ENCODE results near the gene ATG13. TPM values are rescaled to one million over a fixed set of nuclear protein-coding genes. Genes with fewer than 3 reads are reported as not detected.

The ATG13 gene
- total and polyA plus RNA-seq, 9 donors, result 37.2 to 119 (median 54.5) TPM

DNA sequence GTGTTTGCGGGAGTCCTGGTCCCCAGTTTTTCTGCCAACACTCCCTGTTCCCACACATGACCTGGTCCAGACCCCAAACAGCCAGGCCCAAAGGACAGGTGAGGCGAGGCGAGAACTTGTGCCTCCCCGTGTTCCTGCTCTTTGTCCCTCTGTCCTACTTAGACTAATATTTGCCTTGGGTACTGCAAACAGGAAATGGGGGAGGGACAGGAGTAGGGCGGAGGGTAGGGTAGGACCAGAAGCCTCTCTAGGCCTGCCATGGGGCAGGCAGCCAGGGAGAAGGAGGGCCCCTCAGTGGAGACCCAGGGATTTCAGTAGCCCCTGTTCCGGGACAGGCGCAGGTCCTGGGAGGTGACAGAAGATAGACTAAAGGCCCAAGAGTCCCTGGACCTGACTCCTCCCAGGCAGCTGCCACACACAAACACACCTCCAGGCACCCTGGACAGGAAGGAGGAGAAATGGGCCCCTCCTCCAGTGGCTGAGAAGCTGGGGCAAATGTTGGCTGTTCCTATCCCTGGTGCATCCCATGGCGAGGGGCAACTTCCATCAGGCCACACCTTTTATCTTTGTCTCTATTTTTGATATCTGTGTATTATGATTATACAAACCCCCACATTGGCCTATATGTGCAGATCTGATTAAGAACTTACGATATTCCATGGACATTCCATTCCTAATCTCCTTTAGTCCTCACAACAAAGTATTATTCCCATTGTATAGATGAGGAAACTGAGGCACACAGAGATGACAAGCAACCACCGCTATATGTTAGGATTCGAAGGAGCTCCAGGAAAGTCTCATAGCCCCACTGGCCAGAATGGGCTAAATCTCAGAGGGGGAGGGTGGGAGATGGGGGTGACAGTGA, 101.0 kb downstream of the ATG13 start:
- H3K9me3 ChIP-seq, result no peaks in the 10 kb centered on the region
- 83 to 88% (median 86%) methylated on average over 11 of the region's 11 CpGs for WGBS, 3 donors
- intact Hi-C loops (cut with DNase I), result no loop called here
- no peaks in the 10 kb centered on the region for H3K27me3 ChIP-seq
- DNase-seq, result no peak
- H3K4me1 ChIP-seq (ENCODE audit: insufficient read depth), result peaks cover 1% of the 10 kb centered on the region
- H3K4me3 ChIP-seq, result no peak overlapping the region
- no peak overlapping the region for H3K27ac ChIP-seq
- H3K36me3 ChIP-seq, result no peaks in the 10 kb centered on the region
- TF ChIP-seq EP300 (IDR thresholded peaks at IDR 0.05) (no peak), POLR2A (IDR thresholded peaks at IDR 0.05) (no peak), CTCF (IDR thresholded peaks at IDR 0.05) (no peak)

DNA sequence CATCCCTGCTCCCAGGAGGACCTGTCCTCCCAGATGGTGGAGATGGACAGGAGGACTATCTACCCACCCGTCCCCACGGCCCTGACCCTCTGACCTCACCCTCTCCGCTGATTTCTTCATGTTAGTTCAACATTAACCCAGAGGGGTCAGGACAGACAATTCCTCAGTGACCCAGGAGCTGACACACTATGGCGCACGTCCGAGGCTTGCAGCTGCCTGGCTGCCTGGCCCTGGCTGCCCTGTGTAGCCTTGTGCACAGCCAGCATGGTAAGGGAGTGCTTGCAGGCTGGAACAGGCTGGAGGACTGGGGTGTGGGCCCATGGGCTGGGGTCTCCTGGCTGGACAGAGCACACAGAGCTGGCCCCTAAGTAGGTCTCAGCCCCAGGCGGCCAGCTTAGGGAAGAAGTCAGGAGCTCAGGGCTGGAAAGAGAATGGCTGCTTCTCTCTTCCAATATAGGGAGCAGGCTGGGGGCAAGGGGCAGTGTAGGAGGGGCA, 101.7 kb downstream of the ATG13 start, which contains the start of gene F2:
Gene F2 (plus strand): TSS at position 166 of the 495 bp plus-strand sequence. CDS start 23 bp downstream, at position 189.
- intact Hi-C loops (cut with DNase I), result no loop called here
- Histone ChIP-seq H3K27ac (no peak within 1 kb of the TSS), H3K36me3 (no peaks in the 10 kb centered on the region), H3K4me1 (ENCODE audit: insufficient read depth) (no peaks in the 10 kb centered on the region), H3K9me3 (no peaks in the 10 kb centered on the region), H3K4me3 (no peak within 1 kb of the TSS), H3K27me3 (no peaks in the 10 kb centered on the region)
- 64 to 71% (median 70%) methylated on average over 7 of the region's 7 CpGs for WGBS, 3 donors
- no peak for TF ChIP-seq POLR2A (IDR thresholded peaks at IDR 0.05)
- no peak for TF ChIP-seq CTCF (IDR thresholded peaks at IDR 0.05)
- no peak for TF ChIP-seq EP300 (IDR thresholded peaks at IDR 0.05)
- no peak for DNase-seq

GRCh38 chr11:46719543-46720218, 102.3 kb downstream of the ATG13 start:
- Histone ChIP-seq H3K36me3 (no peaks in the 10 kb centered on the region), H3K4me3 (no peak overlapping the region), H3K9me3 (no peaks in the 10 kb centered on the region), H3K27me3 (no peaks in the 10 kb centered on the region), H3K27ac (no peak overlapping the region), H3K4me1 (ENCODE audit: insufficient read depth) (no peaks in the 10 kb centered on the region)
- no peak for DNase-seq
- 86 to 91% (median 88%) methylated on average over 25 of the region's 25 CpGs for WGBS, 3 donors
- intact Hi-C loops (cut with DNase I), result no loop called here
- TF ChIP-seq CTCF (IDR thresholded peaks at IDR 0.05) (no peak), EP300 (IDR thresholded peaks at IDR 0.05) (no peak), POLR2A (IDR thresholded peaks at IDR 0.05) (no peak)

GRCh38 chr11:46721286-46721685, 103.9 kb downstream of the ATG13 start:
- no peaks in the 10 kb centered on the region for H3K27me3 ChIP-seq
- TF ChIP-seq EP300 (IDR thresholded peaks at IDR 0.05), result no peak
- TF ChIP-seq CTCF (IDR thresholded peaks at IDR 0.05), result no peak
- no peak for TF ChIP-seq POLR2A (IDR thresholded peaks at IDR 0.05)
- WGBS, 3 donors, result 84 to 85% (median 84%) methylated on average over 6 of the region's 6 CpGs
- intact Hi-C loops (cut with DNase I), result no loop called here
- no peak overlapping the region for H3K4me3 ChIP-seq
- H3K36me3 ChIP-seq, result no peaks in the 10 kb centered on the region
- H3K9me3 ChIP-seq, result no peaks in the 10 kb centered on the region
- no peak for DNase-seq
- no peaks in the 10 kb centered on the region for H3K4me1 ChIP-seq (ENCODE audit: insufficient read depth)
- H3K27ac ChIP-seq, result no peak overlapping the region

Data from ovary (tissue), 9 donors.